ENCODE results near the gene SAMD14.

GRCh38 chr17:50147841-50148225, 17.9 kb upstream of the SAMD14 start:
- TF ChIP-seq POLR2A (IDR thresholded peaks at IDR 0.05): no peak
- no peak for TF ChIP-seq CTCF (IDR thresholded peaks at IDR 0.05)
